Measurements from ENCODE around the gene ADAMTSL1. TPM values are rescaled to one million over a fixed set of nuclear protein-coding genes. Genes with fewer than 3 reads are reported as not detected.

The ADAMTSL1 gene
- polyA plus RNA-seq, 6 donors from 2014 or later, result not detected

DNA sequence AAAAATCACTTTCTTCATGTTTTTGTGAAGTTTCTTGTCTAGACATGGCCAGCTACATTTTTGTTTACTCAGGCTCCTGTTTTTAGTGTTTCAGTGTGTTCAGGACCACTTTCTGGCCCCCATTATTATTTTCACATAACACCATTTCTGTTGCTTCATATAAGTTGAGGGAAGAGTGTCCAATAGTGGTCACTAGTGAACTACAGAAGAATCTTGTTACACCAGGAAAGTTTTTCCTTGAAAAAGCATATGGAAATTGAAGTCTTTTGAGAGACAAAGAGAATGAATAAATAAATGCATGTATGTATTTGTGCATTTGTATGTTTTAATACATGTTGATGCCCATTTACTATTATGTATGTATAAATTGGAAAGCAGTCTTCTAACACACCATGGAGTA, 3.8 kb downstream of the ADAMTSL1 start:
- ATAC-seq (ENCODE audit: low read depth in 2 of 2) (no peak), DNase-seq (no peak)
- Mint-ChIP-seq H3K4me1 (peaks cover 0 to 8% (median 0%) of the 10 kb centered on the region in 3 donors), H3K27me3 (peaks cover 9 to 15% (median 14%) of the 10 kb centered on the region in 3 donors), H3K27ac (no peak overlapping the region), H3K4me3 (no peak overlapping the region), H3K9me3 (no peaks in the 10 kb centered on the region), H3K36me3 (no peaks in the 10 kb centered on the region)

DNA sequence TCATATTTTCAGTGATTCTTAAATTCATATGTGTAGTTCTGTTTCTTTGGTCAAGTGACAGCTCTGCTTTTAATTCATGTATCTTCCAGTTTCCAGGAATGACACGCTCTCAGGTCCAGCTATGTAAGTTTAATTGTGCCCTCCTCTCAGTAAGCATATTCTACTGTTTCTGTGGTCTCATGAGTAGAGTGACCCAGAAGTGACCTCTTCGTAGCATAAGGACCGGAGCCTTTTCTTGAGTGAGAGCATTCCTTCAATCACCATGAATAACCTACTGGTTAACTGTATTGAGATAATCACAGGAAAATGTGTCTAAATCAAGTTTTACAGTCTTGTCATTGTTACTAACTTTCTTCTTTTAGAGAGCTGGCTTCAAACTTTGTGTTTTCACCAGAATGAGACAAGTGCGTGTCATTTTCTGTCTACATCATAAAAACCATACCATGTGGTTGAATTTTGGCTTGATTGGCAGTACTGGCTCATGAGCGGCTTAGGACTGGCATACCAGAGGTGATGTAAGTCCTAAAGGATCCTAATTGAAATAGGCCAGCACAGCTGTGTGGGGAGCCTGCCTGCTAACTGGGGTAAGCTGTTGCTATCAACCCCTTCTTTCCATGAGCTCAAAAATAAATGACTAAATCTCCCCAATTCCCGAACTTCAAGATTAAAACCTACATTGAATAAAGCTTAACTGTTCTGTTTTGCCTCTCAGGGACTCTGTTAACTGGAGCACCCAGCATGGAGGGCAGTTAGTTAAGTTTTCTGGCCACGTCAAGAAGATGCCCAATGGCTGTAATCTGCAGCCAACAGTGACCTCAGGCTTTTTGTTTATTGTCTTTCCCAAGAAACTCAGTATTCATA, 4.8 kb downstream of the ADAMTSL1 start:
- H3K4me1 Mint-ChIP-seq, result peaks cover 0 to 6% (median 0%) of the 10 kb centered on the region in 3 donors
- no peak overlapping the region for H3K4me3 Mint-ChIP-seq
- no peaks in the 10 kb centered on the region for H3K9me3 Mint-ChIP-seq
- DNase-seq (no peak), ATAC-seq (ENCODE audit: low read depth in 2 of 2) (no peak)
- H3K36me3 Mint-ChIP-seq, result no peaks in the 10 kb centered on the region
- H3K27ac Mint-ChIP-seq, result no peak overlapping the region
- H3K27me3 Mint-ChIP-seq, result peaks cover 0 to 14% (median 11%) of the 10 kb centered on the region in 3 donors

DNA sequence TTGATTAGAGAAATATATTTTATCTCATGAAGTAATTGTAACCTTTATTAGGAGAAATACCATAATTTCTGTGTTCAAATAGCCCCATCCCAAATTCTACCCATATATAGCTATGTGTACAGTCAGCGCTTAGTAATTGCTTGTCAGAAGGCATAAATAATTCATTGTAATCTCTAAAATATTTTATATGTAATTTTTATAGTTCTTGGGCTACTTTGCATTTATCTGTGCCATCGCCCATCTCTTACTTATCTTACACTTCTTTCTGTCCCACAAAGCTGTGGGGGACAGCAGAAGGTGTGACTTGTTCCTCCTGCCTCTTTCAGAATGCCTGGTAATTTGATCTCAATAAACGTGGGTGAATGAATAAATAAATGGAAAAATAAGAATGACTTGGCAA, 5.5 kb downstream of the ADAMTSL1 start:
- Mint-ChIP-seq H3K27me3 (peaks cover 0 to 10% (median 7%) of the 10 kb centered on the region in 3 donors), H3K4me3 (no peak overlapping the region)

DNA sequence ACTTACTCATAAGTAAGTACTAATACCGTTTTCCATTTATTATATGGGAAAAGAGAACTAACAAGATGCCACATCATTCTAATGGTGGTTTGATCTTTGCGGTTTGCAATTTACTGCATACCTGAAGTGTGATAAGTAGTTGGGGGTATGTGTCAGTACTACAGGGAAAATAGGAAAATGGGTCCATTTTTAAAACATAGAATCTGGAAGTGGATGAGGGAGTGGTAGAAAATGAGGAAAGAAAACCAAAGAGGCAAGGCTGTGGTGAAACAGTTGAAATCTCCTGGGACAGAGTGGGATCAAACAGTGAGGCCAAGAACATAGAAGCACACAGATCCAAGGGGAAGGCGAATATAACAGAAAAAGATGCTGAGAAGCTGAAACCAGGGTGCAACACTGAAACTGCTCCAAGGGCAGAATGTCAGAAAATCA, 6.7 kb downstream of the ADAMTSL1 start:
- H3K27ac Mint-ChIP-seq, result peak overlapping the region in 1 of 6 donors; percentile 20
- no peaks in the 10 kb centered on the region for H3K9me3 Mint-ChIP-seq
- no peak for ATAC-seq (ENCODE audit: low read depth in 2 of 2)
- no peaks in the 10 kb centered on the region for H3K4me1 Mint-ChIP-seq
- DNase-seq, result no peak
- H3K27me3 Mint-ChIP-seq, result peaks cover 0 to 5% (median 0%) of the 10 kb centered on the region in 3 donors
- H3K36me3 Mint-ChIP-seq, result no peaks in the 10 kb centered on the region
- no peak overlapping the region for H3K4me3 Mint-ChIP-seq

More for the DNA sequence above, 5.5 kb downstream of the ADAMTSL1 start:
- DNase-seq (no peak), ATAC-seq (ENCODE audit: low read depth in 2 of 2) (no peak)
- no peak overlapping the region for H3K27ac Mint-ChIP-seq
- no peaks in the 10 kb centered on the region for H3K36me3 Mint-ChIP-seq
- H3K4me1 Mint-ChIP-seq, result no peaks in the 10 kb centered on the region
- no peaks in the 10 kb centered on the region for H3K9me3 Mint-ChIP-seq

DNA sequence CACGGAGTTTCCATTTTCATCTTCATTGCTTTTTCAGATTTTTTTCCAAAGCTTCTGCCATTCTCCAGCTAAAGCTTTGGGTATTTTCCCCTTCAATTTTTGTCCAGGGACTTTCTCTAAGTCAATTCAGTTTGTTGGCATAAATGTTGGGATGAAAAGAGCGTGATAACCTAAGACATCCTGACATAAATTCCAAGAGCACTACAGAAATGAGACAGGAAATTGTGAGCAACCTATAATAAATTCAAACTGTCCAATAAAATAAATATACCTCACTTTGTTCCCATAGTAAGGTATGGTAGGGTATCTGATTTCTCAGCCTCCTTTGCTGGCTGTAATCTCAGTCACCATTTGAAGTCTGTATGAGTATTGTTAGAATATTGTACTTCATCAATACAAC, 8.4 kb downstream of the ADAMTSL1 start:
- DNase-seq, result no peak
- no peaks in the 10 kb centered on the region for H3K36me3 Mint-ChIP-seq
- peaks cover 0 to 5% (median 0%) of the 10 kb centered on the region in 3 donors for H3K27me3 Mint-ChIP-seq
- H3K4me1 Mint-ChIP-seq, result no peaks in the 10 kb centered on the region
- no peak overlapping the region for H3K4me3 Mint-ChIP-seq
- H3K9me3 Mint-ChIP-seq, result no peaks in the 10 kb centered on the region
- no peak overlapping the region for H3K27ac Mint-ChIP-seq
- ATAC-seq (ENCODE audit: low read depth in 2 of 2), result no peak

DNA sequence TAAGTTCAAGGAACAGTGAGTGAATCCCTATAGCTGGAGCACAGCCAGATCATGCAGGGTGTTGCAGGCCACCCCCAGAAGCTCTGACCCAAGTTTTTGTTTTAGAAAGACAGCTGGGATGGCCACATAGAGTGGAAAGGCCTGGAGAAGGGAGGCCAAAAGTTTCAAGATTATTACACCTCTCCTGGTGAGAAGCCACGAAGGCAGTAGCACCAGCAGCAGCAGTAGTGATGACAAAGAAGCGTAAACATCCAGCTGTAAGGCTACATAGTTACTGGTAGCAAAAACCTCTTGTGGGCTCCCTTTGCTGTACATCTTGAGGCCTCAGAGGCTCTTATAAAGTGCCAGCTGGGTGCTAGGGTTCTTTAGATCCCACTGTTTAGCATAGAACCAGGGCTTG, 11.8 kb downstream of the ADAMTSL1 start:
- H3K27ac Mint-ChIP-seq, result no peak overlapping the region
- no peaks in the 10 kb centered on the region for H3K27me3 Mint-ChIP-seq
- no peaks in the 10 kb centered on the region for H3K36me3 Mint-ChIP-seq
- no peaks in the 10 kb centered on the region for H3K9me3 Mint-ChIP-seq
- no peaks in the 10 kb centered on the region for H3K4me1 Mint-ChIP-seq
- ATAC-seq (ENCODE audit: low read depth in 2 of 2), result no peak
- DNase-seq, result no peak
- H3K4me3 Mint-ChIP-seq, result peak overlapping the region in 1 of 8 donors; percentile 35

DNA sequence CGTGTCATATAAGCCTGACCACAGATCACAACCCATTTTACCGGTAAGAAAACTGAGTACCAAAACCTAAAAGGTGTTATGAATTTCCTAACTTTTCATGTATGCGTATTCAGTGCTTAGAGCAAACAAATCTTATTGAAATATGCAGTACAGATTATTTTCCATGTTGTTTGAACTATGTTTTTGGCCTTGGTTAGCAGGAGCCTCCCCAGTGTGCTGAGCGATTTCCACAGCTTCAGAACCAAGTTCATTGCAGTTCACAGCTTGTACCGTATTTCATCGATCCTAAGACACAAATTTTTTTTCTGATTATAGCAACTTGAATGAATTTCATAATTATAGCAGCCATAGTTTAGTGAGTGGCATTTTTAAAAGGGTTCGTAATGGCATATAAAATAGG, 13.7 kb downstream of the ADAMTSL1 start:
- Mint-ChIP-seq H3K27me3 (no peaks in the 10 kb centered on the region), H3K9me3 (no peaks in the 10 kb centered on the region), H3K4me3 (no peak overlapping the region), H3K4me1 (no peaks in the 10 kb centered on the region), H3K27ac (no peak overlapping the region), H3K36me3 (no peaks in the 10 kb centered on the region)
- ATAC-seq (ENCODE audit: low read depth in 2 of 2) (no peak), DNase-seq (no peak)

DNA sequence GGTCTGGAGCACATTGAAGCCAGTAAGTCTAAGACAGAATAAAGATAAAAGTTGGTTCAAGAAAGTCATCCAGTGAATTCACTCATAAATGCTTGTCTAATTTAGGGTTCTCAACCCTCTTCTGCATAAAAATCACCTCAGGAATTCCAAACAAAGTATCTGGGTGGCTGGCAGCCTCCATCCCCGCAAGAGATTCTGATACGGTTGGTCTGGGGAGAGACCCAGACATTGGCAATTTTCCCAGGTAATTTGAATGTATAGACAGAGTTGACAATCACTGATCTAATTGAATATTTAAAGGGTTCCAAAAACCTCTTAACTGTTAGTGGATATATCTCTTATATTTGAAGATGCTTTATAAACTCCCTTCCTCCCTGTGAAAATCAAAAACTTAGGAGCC, 14.9 kb downstream of the ADAMTSL1 start:
- Mint-ChIP-seq H3K27me3 (no peaks in the 10 kb centered on the region), H3K4me1 (no peaks in the 10 kb centered on the region), H3K27ac (no peak overlapping the region), H3K9me3 (peaks cover 0 to 4% (median 0%) of the 10 kb centered on the region in 7 donors), H3K4me3 (no peak overlapping the region), H3K36me3 (no peaks in the 10 kb centered on the region)
- no peak for DNase-seq
- ATAC-seq (ENCODE audit: low read depth in 2 of 2), result no peak

DNA sequence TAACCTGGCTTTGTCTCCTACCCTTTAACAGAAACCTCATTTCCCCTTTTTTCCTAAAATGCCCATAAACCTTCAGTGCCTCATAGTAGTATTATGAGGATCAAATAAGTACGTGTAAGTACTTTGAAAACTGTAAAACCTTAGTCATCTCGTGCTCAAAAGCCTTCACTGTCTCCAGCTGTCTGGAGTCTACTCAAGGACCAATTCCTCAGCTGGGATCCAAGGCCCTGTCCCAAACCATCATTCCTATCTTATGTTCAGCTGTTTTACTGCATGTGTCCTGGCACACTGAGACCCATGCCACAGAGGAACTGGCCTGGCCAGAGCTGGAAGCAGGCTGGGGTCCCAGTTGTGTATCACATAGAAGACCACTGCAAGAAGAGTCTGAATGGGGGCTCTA, 15.9 kb downstream of the ADAMTSL1 start:
- H3K27me3 Mint-ChIP-seq, result no peaks in the 10 kb centered on the region
- peaks cover 0 to 4% (median 0%) of the 10 kb centered on the region in 7 donors for H3K9me3 Mint-ChIP-seq
- no peak overlapping the region for H3K27ac Mint-ChIP-seq
- DNase-seq (no peak), ATAC-seq (ENCODE audit: low read depth in 2 of 2) (no peak)
- H3K36me3 Mint-ChIP-seq, result no peaks in the 10 kb centered on the region
- H3K4me1 Mint-ChIP-seq, result no peaks in the 10 kb centered on the region
- no peak overlapping the region for H3K4me3 Mint-ChIP-seq

DNA sequence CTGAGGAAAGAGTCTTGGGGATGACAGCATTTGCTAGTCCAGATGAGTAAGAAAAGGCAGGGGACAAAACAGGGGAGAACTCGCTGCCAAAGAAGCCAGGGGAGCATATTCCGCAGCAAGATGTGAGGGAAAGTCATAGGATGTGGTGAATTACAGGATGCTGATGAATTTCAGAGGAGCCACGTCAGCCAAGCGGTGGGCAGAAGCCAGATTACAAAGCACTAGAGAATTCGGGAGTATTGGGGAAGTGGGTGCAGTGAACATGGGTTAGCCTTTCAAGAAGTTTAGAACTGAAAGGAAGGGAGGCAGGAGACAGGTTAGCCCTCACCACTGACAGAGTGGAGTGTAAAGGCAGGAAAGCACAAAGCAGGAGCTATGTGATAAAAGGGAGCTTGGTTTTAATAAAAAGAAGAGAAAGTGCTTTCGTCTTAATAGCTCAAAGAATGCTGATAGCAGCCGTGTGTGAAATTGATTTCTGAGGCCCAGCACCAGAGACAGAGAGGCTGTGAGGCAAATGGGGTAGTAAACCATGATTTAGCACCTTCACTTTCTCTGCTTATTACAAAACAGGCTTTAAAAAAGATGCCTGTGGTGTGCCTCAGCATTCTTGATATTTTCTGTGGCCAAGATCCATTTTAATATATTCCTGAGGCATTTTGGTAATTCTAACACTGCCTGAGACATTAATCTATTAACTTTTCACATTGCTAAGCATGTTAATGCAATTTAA, 16.9 kb downstream of the ADAMTSL1 start:
- H3K9me3 Mint-ChIP-seq, result peaks cover 0 to 4% (median 0%) of the 10 kb centered on the region in 7 donors
- no peaks in the 10 kb centered on the region for H3K27me3 Mint-ChIP-seq
- ATAC-seq (ENCODE audit: low read depth in 2 of 2) (no peak), DNase-seq (no peak)
- no peaks in the 10 kb centered on the region for H3K4me1 Mint-ChIP-seq
- H3K27ac Mint-ChIP-seq, result no peak overlapping the region
- no peaks in the 10 kb centered on the region for H3K36me3 Mint-ChIP-seq
- no peak overlapping the region for H3K4me3 Mint-ChIP-seq

DNA sequence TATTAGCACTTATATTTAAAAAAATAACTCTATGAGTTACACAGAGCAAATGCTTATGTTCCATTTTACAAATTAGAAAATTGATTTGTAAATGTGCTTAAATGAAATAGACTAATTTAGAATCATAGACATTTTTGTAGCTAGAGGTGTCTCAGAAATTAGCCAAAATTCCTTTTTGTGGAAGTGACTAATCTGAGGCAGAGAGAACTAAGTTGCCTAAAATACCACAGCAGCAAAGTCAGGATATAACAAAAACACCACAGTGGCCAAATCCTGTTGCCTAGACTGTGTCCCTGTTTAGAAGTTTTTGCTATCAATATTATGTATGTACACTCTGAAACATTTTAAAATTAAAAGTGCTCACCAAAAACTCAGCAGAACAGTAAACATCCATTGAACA, 18.7 kb downstream of the ADAMTSL1 start:
- Mint-ChIP-seq H3K36me3 (no peaks in the 10 kb centered on the region), H3K4me3 (no peak overlapping the region), H3K27me3 (peaks cover 0 to 5% (median 0%) of the 10 kb centered on the region in 3 donors), H3K27ac (no peak overlapping the region), H3K4me1 (no peaks in the 10 kb centered on the region), H3K9me3 (peaks cover 0 to 4% (median 2%) of the 10 kb centered on the region in 7 donors)
- DNase-seq, result no peak
- no peak for ATAC-seq (ENCODE audit: low read depth in 2 of 2)

DNA sequence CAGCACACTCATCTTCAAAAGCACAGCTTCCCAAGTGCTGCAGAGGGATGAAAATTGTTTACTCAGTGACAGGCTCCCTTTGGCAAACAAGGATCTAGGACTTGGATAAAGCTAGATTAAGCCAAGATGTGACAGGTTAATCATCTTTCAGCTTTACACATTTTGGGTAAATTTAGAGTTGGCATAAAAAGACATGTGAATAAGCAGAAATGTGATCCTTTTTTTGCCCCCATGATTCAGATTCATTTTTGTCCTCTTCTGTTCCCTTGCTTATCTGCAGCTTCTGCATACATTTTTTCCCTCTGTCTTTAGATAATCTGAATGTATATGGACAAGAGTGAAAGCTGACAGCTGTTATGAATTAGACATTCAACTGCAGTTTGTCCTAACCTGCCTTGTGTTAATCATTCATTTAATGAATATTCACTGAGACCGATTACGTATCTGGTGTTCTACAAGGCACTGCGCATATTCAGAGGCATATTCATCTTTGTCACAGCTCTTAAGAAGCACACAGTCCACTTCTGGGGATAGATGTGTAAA, 19.6 kb downstream of the ADAMTSL1 start:
- Mint-ChIP-seq H3K4me3 (no peak overlapping the region), H3K4me1 (no peaks in the 10 kb centered on the region), H3K9me3 (peaks cover 0 to 4% (median 2%) of the 10 kb centered on the region in 7 donors), H3K36me3 (no peaks in the 10 kb centered on the region), H3K27ac (no peak overlapping the region), H3K27me3 (peaks cover 0 to 5% (median 0%) of the 10 kb centered on the region in 3 donors)
- ATAC-seq (ENCODE audit: low read depth in 2 of 2) (no peak), DNase-seq (no peak)

DNA sequence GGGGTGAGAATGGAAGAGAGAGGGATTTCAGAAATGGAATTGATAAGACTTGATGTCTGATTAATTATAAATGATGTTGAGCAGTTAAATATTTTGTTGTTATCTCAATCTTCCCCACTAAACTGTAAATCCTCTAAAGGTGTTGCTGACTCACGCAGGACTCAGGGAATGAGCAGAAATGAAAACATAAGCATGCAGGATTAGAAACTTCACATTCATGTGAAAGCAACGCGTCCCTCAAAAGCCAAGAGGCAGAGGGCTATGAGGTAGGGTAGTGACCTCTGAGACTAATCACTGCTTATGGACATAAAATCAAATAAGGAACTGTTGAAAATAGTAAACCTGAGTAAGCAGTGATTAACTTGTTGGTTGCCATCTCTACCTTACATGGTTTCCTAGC, 21.1 kb downstream of the ADAMTSL1 start:
- Mint-ChIP-seq H3K27ac (peak overlapping the region in 1 of 6 donors; percentile 6), H3K27me3 (peaks cover 0 to 5% (median 0%) of the 10 kb centered on the region in 3 donors), H3K36me3 (no peaks in the 10 kb centered on the region), H3K4me1 (no peaks in the 10 kb centered on the region), H3K9me3 (peaks cover 0 to 4% (median 2%) of the 10 kb centered on the region in 7 donors), H3K4me3 (no peak overlapping the region)
- DNase-seq (no peak), ATAC-seq (ENCODE audit: low read depth in 2 of 2) (no peak)

Data from naive B cell (primary cell).